AG10803 (cell line): ENCODE measurements around the gene MYT1.

Experiments
- DNase-seq: peaks from one replicate; pipeline ENCODE4 v3.0.0; 2010; ENCODE audit warnings: low read depth
- H3K4me3 ChIP-seq: 2 replicates; pipeline ENCODE4 v1.5.1; 2011; ENCODE audit warnings: mild to moderate bottlenecking, low read length, control low read depth
- CTCF ChIP-seq: conservative IDR thresholded peaks from 2 replicates; pipeline ENCODE4 v1.5.1; 2011; ENCODE audit warnings: mild to moderate bottlenecking, low read length, control low read depth, inconsistent platforms

MYT1 gene

GRCh38 chr20:64255361-64256281, 91.4 kb downstream of the MYT1 start, which contains the start of gene PCMTD2:
Gene PCMTD2 (plus strand): TSS chr20:64255748. CDS start chr20:64259966, 4,218 bp downstream.
- peak; percentile 78 for DNase-seq
- H3K4me3 ChIP-seq = peak within 1 kb of the TSS; percentile 84
- TF ChIP-seq CTCF = no peak

- TF ChIP-seq CTCF = no peak
- peak; percentile 9 for DNase-seq
- peak overlapping the region; percentile 84 for H3K4me3 ChIP-seq
These were observed 92.2 kb downstream of the MYT1 start for GRCh38 chr20:64256282-64256935.

GRCh38 chr20:64257107-64257757, 93.0 kb downstream of the MYT1 start:
- H3K4me3 ChIP-seq = no peak overlapping the region; the same call in 1 of the 2 replicates
- no peak for DNase-seq
- no peak for TF ChIP-seq CTCF

GRCh38 chr20:64258071-64258823, 94.0 kb downstream of the MYT1 start:
- TF ChIP-seq CTCF = no peak
- no peak overlapping the region for H3K4me3 ChIP-seq
- no peak for DNase-seq

GRCh38 chr20:64260239-64260638, 96.0 kb downstream of the MYT1 start:
- TF ChIP-seq CTCF = no peak
- DNase-seq = no peak
- no peak overlapping the region for H3K4me3 ChIP-seq

- peak overlapping the region; percentile 24; the same call in 1 of the 2 replicates for H3K4me3 ChIP-seq
- no peak for TF ChIP-seq CTCF
- peak; percentile 85 for DNase-seq
These were observed 96.9 kb downstream of the MYT1 start for GRCh38 chr20:64261138-64261537.
